ENCODE data around the gene SLIRP. TPM values are rescaled to one million over a fixed set of nuclear protein-coding genes. Genes with fewer than 3 reads are reported as not detected.

SLIRP gene
- total RNA-seq, 1 experiment from 2014 or later: 318 TPM

GRCh38 chr14:77707355-77707723 lies 564 bp upstream of the SLIRP start:
- TSS peak; percentile 66 for BruUV-seq (replicated peaks)
- Histone ChIP-seq H3K9me3 (ENCODE audit: low read depth, low read length, poor library complexity, severe bottlenecking) (no peaks in the 10 kb centered on the region), H3K27ac (ENCODE audit: low read depth, low read length, poor library complexity, severe bottlenecking) (peak overlapping the region; percentile 31), H3K36me3 (ENCODE audit: insufficient read depth, low read length, poor library complexity, severe bottlenecking) (peaks cover 37% of the 10 kb centered on the region), H3K27me3 (replicated peaks; ENCODE audit: insufficient read depth, low read depth, low read length, poor library complexity) (no peaks in the 10 kb centered on the region), H3K4me1 (ENCODE audit: insufficient read depth, low read length, poor library complexity, severe bottlenecking) (peaks cover 19% of the 10 kb centered on the region), H3K4me3 (ENCODE audit: low read depth, low read length, poor library complexity, severe bottlenecking) (peak overlapping the region; percentile 77)
- ChIA-PET CTCF (no interaction called here), POLR2A (ENCODE audit: low non-redundant PET) (no interaction called here)
- peak; percentile 35 for DNase-seq (ENCODE audit: low spot score)
- TF ChIP-seq EZH2 (IDR thresholded peaks at IDR 0.05; ENCODE audit: borderline replicate concordance, low read depth, low read length, poor library complexity, severe bottlenecking) (no peak), CTCF (conservative IDR thresholded peaks at IDR 0.05; ENCODE audit: low read depth, low read length) (peak; percentile 47)
- intact Hi-C loops (cut with micrococcal nuclease; ENCODE audit: unreplicated experiment): no loop called here

- TF ChIP-seq CTCF (conservative IDR thresholded peaks at IDR 0.05; ENCODE audit: low read depth, low read length) (no peak), EZH2 (IDR thresholded peaks at IDR 0.05; ENCODE audit: borderline replicate concordance, low read depth, low read length, poor library complexity, severe bottlenecking) (no peak)
- BruUV-seq (replicated peaks): TSS peak; percentile 83
- Histone ChIP-seq H3K27ac (ENCODE audit: low read depth, low read length, poor library complexity, severe bottlenecking) (peak overlapping the region; percentile 31), H3K36me3 (ENCODE audit: insufficient read depth, low read length, poor library complexity, severe bottlenecking) (peaks cover 43% of the 10 kb centered on the region), H3K9me3 (ENCODE audit: low read depth, low read length, poor library complexity, severe bottlenecking) (no peaks in the 10 kb centered on the region), H3K4me1 (ENCODE audit: insufficient read depth, low read length, poor library complexity, severe bottlenecking) (peaks cover 19% of the 10 kb centered on the region), H3K27me3 (replicated peaks; ENCODE audit: insufficient read depth, low read depth, low read length, poor library complexity) (no peaks in the 10 kb centered on the region), H3K4me3 (ENCODE audit: low read depth, low read length, poor library complexity, severe bottlenecking) (peak overlapping the region; percentile 77)
- ChIA-PET CTCF (no interaction called here), POLR2A (ENCODE audit: low non-redundant PET) (no interaction called here)
- no peak for DNase-seq (ENCODE audit: low spot score)
- intact Hi-C loops (cut with micrococcal nuclease; ENCODE audit: unreplicated experiment): loop anchor here (2.0 kb wide), 1 partner anchor 250 kb away; the partner anchor contains the start of gene AHSA1
These were observed 846 bp downstream of the SLIRP start for GRCh38 chr14:77708749-77709148.

GRCh38 chr14:77709412-77709811 lies 1.5 kb downstream of the SLIRP start:
- no peak for DNase-seq (ENCODE audit: low spot score)
- no TSS peak for BruUV-seq (replicated peaks)
- Histone ChIP-seq H3K4me3 (ENCODE audit: low read depth, low read length, poor library complexity, severe bottlenecking) (peak overlapping the region; percentile 77), H3K4me1 (ENCODE audit: insufficient read depth, low read length, poor library complexity, severe bottlenecking) (peaks cover 19% of the 10 kb centered on the region), H3K9me3 (ENCODE audit: low read depth, low read length, poor library complexity, severe bottlenecking) (no peaks in the 10 kb centered on the region), H3K27me3 (replicated peaks; ENCODE audit: insufficient read depth, low read depth, low read length, poor library complexity) (no peaks in the 10 kb centered on the region), H3K27ac (ENCODE audit: low read depth, low read length, poor library complexity, severe bottlenecking) (no peak overlapping the region), H3K36me3 (ENCODE audit: insufficient read depth, low read length, poor library complexity, severe bottlenecking) (peaks cover 43% of the 10 kb centered on the region)
- ChIA-PET POLR2A (ENCODE audit: low non-redundant PET) (no interaction called here), CTCF (no interaction called here)
- TF ChIP-seq CTCF (conservative IDR thresholded peaks at IDR 0.05; ENCODE audit: low read depth, low read length) (no peak), EZH2 (IDR thresholded peaks at IDR 0.05; ENCODE audit: borderline replicate concordance, low read depth, low read length, poor library complexity, severe bottlenecking) (no peak)
- intact Hi-C loops (cut with micrococcal nuclease; ENCODE audit: unreplicated experiment): loop anchor here (2.0 kb wide), 1 partner anchor 251 kb away; the partner anchor contains the start of gene AHSA1

Data from A673 (cell line).